Activated naive CD4-positive, alpha-beta T cell treated with anti-CD3 and anti-CD28 coated beads, Interleukin-2, amount 50 U/mL, for 16 hours (primary cell): ENCODE measurements around the gene MDM4.
"Not testable (repeated sequence)": the region's sequence is repeated elsewhere in the genome, so short reads cannot be mapped to it uniquely, and the experiment has no call there.

Experiments used
- DNase-seq: peaks from one replicate; pipeline ENCODE4 v3.0.0-alpha.2; 2020

The MDM4 gene, protein sequence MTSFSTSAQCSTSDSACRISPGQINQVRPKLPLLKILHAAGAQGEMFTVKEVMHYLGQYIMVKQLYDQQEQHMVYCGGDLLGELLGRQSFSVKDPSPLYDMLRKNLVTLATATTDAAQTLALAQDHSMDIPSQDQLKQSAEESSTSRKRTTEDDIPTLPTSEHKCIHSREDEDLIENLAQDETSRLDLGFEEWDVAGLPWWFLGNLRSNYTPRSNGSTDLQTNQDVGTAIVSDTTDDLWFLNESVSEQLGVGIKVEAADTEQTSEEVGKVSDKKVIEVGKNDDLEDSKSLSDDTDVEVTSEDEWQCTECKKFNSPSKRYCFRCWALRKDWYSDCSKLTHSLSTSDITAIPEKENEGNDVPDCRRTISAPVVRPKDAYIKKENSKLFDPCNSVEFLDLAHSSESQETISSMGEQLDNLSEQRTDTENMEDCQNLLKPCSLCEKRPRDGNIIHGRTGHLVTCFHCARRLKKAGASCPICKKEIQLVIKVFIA

GRCh38 chr1:204516180-204516879 lies at the start of gene MDM4:
TSS of gene MDM4 (plus strand) at chr1:204516406. CDS start at chr1:204525519, 9,113 bp downstream.
- peak; percentile 95 for DNase-seq

- DNase-seq: no peak
Measured at GRCh38 chr1:204466416-204467405, 49.5 kb upstream of the MDM4 start.

DNA sequence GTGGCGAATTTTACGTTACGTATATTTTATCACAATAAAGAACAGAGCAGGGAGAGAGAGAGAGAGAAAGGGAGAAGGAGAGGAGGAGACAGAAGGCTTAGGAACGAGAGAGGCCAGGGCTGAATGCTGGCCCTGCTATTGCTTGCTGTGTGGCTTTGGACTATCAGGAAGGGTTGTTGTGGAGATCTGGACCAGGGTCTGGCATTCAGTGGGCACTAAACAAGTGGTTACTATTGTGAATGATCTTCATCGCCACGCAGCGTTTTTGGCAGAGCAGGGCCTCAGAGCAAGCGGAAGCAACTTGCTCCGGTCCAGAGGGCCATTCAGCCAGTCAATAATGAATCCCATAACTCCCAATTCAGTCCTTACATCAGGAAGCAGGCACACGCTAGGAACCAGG lies 48.0 kb upstream of the MDM4 start:
- no peak for DNase-seq

DNA sequence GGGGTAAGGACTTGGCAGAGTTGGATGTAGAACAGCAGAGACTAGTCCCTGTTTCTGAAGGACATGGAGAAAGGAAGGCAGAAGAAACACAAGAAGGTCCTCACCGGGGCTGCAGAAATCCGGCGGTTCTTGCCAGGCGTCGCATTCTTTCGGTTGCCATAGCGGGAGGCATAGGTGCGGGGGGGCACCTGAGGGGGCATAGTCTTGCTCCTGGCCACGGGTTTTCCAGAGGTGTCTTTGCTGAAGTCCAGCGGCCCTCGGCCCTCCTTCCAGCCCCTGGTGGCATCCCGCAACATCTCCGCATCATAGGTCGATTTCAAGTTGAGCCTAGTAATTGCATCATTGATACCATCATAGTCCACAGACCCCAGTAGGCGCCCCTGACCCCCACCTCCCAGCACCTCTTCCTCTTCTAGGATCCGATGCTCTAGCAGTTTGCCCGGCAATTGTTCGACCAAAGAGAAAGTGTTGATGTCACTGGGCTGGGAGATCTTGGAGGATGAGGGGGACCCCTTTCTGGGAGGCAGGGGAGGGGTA lies 47.4 kb upstream of the MDM4 start:
- DNase-seq: no peak

DNA sequence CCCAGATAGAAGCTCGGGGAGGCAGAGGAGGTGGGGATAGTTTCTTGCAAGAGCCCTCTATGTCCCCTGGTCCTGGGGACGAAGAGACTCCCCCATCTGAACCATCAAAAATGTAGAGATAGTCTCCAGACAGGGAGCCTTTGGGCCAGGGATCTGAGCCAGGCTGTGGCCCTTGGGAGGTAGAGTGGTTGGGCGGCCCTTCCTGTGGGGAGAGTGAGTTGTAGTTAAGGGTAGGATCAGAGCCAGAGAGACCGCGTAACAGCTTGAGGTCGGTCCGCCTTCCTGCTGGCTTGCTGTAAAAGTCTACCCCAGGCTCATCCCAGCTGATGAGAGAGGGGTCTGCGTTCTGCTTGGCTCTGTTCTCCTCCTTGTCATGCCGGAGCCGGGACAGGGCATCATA lies 46.9 kb upstream of the MDM4 start:
- DNase-seq: no peak

DNA sequence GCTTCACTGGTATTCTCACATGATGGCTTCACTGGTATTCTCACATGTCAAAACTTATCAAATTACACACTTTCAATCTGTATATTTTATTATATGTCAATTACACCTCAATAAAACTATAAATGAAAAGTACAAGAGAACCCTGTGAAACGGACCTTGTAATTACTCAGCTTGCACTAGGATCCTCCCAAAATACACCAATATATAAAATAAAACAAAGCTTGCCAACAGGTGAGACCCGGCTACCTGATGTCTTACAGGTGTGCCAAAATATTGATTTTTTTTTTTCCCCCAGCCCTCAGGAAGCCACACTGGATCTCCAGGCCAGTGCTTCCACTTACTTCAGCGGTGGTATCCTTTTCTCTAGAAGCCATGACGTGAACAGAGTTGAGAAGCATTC lies 44.5 kb upstream of the MDM4 start:
- no peak for DNase-seq

DNA sequence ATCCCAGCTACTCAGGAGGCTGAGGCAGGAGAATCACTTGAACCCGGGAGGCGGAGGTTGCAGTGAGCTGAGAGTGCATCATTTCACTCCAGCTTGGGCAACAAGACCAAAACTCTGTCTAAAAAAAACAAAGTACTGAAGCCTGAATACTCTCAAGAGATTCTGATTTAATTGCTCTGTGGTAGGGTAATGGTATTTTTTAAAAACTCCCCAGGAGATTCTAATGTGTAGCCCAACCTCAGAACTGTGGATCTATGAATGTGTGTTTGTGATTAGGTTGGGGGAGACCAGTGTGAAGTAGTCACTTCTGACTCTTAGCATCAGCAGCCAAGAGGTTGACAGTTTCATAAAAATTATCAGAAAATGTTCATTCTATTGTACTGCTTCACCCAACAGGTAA lies 43.5 kb upstream of the MDM4 start:
- no peak for DNase-seq

DNA sequence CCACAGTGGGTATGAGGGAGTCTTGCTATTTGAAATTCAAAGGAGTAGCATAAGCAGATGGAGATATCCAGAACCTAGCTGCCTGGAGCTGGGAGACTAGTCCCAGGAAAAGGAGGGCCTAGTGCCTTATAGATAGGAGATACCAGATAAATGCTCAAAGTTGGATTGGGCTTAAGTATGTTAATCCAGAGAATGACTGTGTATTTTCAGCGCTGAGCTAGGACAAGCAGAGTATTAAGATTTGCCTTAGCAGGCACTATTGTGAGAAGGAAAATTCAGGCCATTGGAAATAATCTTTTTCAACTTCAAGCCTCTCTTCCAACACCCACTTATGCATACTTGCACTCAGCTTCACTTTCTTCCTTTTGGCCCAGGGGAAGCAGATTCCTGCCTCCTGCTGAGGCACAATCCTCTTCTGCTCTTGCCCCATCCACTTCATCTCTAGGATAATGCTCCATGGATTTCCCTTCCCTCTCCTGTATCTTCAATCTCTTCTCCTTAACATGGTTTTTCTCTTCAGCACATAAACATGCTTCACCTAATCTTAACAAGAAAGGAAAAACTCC lies 42.7 kb upstream of the MDM4 start:
- DNase-seq: no peak

DNA sequence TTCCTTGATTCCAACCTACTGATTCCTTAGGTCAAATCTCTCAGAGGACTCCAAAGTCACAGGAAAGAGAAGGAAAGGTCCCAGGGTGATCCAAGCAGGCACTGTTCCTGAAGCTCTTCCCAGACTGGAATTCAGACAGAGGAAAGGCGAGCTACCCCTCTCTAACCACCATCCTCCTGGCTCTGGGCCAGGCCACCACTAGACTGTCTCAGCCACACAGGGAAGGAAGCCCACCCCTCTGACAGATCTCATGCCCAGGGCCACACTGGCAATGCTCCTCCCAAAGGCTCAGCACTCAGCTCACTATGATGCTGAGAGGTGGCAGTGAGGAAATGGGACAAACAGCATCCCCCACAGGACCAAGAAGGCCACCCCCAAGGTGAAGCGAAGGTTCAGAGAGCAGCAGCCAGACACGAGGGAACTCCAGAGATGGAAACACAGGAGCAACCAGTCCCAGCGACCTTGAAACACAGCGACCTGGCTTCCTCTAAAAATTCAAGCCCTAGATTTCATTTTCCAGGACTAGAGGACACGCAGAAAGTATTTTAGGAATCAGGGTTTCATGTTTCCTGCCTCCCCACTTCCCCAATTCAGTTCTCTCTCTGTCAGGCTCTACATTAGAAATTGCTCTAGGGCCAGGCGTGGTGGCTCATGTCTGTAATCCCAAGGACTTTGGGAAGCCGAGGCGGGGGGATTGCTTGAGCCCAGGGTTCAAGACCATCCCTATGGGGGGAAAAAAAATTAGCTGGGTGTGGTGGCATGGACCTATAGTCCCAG lies 40.4 kb upstream of the MDM4 start:
- no peak for DNase-seq

DNA sequence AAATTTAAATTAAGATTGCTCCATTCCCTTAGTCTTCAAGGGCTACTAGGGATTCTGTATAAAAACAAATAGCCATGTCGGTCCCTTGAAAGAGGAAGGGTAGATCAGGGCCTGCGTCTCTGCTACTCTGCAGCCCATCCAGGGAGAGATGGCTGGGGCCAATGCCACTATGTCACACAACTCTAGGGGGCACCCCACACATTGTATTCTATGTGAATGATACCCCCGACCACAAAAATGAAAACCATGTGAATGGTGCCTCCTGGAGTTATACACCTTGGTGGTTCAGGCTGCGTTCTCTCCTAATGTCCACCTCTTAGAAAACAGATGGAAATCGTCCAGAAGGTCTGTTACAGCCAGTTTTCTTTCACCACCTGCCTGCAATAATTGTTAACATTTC lies 39.6 kb upstream of the MDM4 start:
- DNase-seq: no peak

DNA sequence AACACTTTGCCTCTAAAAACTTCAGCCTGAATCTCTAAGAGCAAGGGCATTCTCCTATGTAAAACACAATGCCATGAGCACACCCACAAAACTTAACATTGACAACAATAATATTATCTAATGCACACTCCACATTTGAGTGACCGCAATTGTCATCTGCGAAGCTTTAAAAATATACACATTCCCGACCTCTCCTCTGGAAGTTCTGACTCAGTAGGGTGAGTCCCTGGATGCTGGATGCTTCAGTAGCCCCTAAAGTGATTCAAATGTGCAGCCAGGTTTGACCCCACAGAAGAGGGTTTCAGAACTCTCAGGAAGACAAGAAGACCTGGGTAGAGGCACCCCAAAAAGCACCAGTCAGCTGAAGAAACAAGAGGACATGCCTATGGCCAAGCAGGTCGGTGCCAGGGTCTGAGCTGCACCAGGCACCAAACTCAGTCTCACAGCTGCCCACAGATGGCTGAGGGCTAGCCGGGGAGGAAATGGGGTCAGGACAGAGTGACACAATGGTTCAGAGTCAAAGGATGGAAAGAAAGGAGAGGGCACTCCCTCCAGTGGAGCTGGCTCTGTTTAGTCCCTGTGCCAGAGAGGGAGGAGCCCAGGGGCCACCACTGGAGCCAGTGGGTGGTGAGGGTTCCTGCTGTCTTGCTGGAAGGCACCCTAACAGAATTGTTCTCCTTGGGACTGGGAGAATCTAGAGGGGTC lies 39.0 kb upstream of the MDM4 start:
- DNase-seq: no peak

DNA sequence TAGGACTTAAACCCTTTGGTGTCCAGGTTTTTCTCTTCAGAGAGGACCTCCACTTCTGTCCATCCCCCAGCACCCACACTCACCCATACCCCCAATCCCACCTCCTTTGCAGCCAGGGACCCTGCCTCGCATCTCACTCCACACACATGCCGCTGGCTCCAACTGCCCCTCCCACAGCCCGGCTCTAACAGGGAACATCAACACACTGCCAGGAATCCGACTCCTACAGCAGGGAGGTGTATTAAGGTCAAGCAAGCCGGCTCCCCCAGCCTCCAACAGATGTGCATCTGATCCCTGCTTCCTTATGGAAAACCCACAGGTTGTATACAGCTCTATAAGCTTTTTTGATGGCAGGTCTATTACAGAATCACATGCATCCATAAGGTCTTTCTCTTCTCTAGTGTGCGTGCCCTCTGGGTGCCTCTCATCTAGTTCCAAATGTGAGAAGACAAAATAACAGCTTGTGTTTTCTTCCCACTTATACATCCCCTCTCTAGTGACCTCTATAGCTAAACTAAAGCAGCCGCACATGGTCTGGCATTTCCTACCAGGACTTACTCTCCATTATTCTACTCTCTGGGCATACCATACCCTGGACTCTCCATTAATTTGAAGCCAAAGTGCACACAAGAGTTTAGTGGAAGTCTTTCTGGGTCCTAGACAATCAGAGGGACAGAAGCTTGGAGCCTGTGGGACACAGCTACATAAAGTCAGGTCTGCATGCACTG lies 37.9 kb upstream of the MDM4 start:
- no peak for DNase-seq

GRCh38 chr1:204478921-204479320 lies 37.3 kb upstream of the MDM4 start:
- no peak for DNase-seq

DNA sequence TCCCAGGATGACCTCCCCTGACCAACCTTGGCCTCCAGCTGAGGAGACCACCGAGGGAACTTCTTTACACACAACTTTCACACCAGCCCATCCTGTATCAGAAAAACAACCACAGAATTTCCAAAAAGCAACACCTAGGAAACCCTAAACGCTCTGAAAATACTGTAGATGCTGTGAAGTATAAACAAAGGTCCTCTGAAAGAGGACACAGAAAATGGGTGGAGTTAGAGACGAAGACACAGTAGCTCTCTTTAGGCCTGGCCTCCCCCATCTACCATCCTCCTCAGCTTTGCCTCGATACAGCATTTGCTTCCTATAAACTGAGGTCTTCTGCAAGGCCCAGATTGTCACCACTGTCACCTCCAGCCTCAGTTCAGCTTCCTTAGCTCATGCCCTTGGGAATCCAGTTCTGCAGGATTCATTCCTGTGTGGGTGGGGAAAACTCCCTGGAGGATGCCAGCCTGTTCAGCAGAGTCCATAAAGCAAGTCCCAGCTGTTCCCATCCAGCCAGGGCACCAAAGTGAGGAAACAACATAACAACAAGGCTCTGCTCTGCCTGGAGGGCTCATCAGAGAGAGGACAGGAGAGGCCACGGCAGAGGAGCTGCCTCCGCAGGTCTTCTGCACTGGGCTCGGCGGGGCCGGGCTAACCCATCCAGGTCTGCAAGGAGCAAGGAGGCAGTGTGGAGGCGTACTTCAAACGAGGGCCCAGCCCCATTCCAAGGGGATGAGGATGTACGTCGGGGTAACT lies 36.6 kb upstream of the MDM4 start:
- no peak for DNase-seq

DNA sequence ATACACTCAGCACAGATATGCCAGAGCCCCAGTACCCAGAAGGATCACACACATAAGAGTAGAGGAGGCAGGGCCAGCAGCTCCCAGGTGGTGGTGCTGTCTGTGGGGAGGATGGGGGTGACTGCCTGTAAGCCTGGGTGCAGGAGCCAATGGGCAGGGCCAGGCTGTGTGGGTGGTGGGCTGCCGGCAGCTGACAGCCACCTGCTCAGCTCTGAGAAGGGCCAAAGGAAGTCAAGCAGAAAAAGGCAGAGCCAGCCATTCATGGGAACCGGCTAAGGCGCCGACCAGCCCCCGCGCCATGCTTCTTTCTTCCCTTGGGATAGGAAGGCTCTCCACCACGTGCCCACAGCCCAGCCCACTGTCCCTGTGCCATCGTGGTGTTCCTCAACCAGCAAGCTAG lies 35.7 kb upstream of the MDM4 start:
- DNase-seq: no peak

- DNase-seq: no peak
Measured at GRCh38 chr1:204483791-204484190, 32.4 kb upstream of the MDM4 start.

GRCh38 chr1:204486513-204487255 lies 29.5 kb upstream of the MDM4 start:
- DNase-seq: not testable (repeated sequence)

DNA sequence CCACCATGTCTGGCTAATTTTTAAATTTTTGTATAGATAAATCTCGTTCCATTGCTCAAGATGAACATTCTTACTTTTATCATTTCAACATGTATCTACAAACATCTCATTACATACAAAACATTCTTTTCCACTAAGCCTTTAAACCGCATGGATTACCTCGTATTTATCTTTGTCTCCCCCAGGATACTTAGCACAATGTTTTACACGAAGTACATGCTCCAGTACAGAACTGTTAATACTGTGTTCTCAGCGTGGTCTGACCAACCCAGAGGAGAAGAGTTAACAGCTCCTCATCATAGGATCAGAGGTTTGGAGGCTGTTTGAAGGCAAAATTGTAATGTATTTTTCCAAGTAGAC lies 29.0 kb upstream of the MDM4 start:
- DNase-seq: no peak

DNA sequence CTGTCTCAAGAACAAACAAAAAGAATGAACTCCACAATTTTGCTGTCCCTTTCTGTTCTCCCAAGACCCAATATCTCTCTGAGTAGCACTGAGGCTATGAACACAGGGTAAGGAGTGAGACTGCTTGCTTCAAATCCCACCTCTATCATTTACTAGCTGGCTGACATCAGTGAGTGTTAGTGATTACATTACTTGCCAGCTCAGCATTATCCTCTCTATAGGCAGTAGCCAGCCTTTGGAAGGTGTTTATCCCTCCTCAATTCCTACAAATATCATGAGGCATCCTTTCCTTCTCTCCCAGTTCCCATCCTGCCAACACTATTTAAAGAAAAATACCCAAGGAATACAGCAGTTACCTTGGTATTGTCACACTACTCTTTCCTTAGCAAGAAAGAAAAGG lies 24.6 kb upstream of the MDM4 start:
- no peak for DNase-seq
